HUES64 (cell line): ENCODE measurements around the gene ADRM1.

Source experiments
- H3K27ac ChIP-seq: 2 replicates; pipeline ENCODE4 v1.7.0; 2013; ENCODE audit warnings: low read depth, low read length, inconsistent platforms
- H3K27me3 ChIP-seq: 2 replicates; pipeline ENCODE4 v1.6.1; 2013; ENCODE audit warnings: mild to moderate bottlenecking, low read length; ENCODE audit not compliant: insufficient read depth
- H3K36me3 ChIP-seq: 2 replicates; pipeline ENCODE4 v1.6.1; 2013; ENCODE audit warnings: mild to moderate bottlenecking, low read length; ENCODE audit not compliant: insufficient read depth
- H3K4me1 ChIP-seq: 2 replicates; pipeline ENCODE4 v1.6.1; 2013; ENCODE audit warnings: mild to moderate bottlenecking, low read length, moderate library complexity; ENCODE audit not compliant: insufficient read depth
- H3K4me3 ChIP-seq: 2 replicates; pipeline ENCODE4 v1.5.1; 2013; ENCODE audit warnings: mild to moderate bottlenecking, low read length, moderate library complexity
- H3K9ac ChIP-seq: 2 replicates; pipeline ENCODE4 v1.6.1; 2013; ENCODE audit warnings: mild to moderate bottlenecking, low read depth, low read length
- H3K9me3 ChIP-seq: 2 replicates; pipeline ENCODE4 v1.6.1; 2013; ENCODE audit warnings: low read depth, low read length; ENCODE audit not compliant: insufficient read depth
- WGBS: fragments of 150-250, 120-280 bp; methylation state at CpG from one replicate; pipeline ENCODE4 v1.1.7; 2013; ENCODE audit warnings: missing lambda C conversion rate; 5-methylcytosine and 5-hydroxymethylcytosine counted together

ADRM1 gene

GRCh38 chr20:62335532-62335931, 32.7 kb downstream of the ADRM1 start:
- Histone ChIP-seq H3K36me3 (peaks cover 87% of the 10 kb centered on the region), H3K27me3 (no peaks in the 10 kb centered on the region), H3K9ac (no peak overlapping the region), H3K4me1 (no peaks in the 10 kb centered on the region), H3K27ac (no peak overlapping the region), H3K9me3 (no peaks in the 10 kb centered on the region), H3K4me3 (no peak overlapping the region)
- 94% methylated on average over 6 of the region's 6 CpGs for WGBS

GRCh38 chr20:62336329-62336728, 33.5 kb downstream of the ADRM1 start:
- WGBS: 93% methylated on average over 11 of the region's 11 CpGs
- no peak overlapping the region for H3K4me3 ChIP-seq
- H3K9me3 ChIP-seq: no peaks in the 10 kb centered on the region
- H3K4me1 ChIP-seq: no peaks in the 10 kb centered on the region
- no peaks in the 10 kb centered on the region for H3K27me3 ChIP-seq
- no peak overlapping the region for H3K27ac ChIP-seq
- H3K36me3 ChIP-seq: peaks cover 89% of the 10 kb centered on the region
- no peak overlapping the region for H3K9ac ChIP-seq

- Histone ChIP-seq H3K9me3 (no peaks in the 10 kb centered on the region), H3K36me3 (peaks cover 89% of the 10 kb centered on the region), H3K27ac (no peak overlapping the region), H3K9ac (no peak overlapping the region), H3K4me3 (no peak overlapping the region), H3K4me1 (no peaks in the 10 kb centered on the region), H3K27me3 (no peaks in the 10 kb centered on the region)
- WGBS: 97% methylated on average over 53 of the region's 53 CpGs
Measured at GRCh38 chr20:62336775-62337557, 34.2 kb downstream of the ADRM1 start.

- H3K9me3 ChIP-seq: no peaks in the 10 kb centered on the region
- H3K36me3 ChIP-seq: peaks cover 85% of the 10 kb centered on the region
- 95% methylated on average over 34 of the region's 34 CpGs for WGBS
- H3K27me3 ChIP-seq: no peaks in the 10 kb centered on the region
- H3K4me3 ChIP-seq: no peak overlapping the region
- H3K27ac ChIP-seq: no peak overlapping the region
- no peak overlapping the region for H3K9ac ChIP-seq
- no peaks in the 10 kb centered on the region for H3K4me1 ChIP-seq
Measured at GRCh38 chr20:62337558-62338293, 34.9 kb downstream of the ADRM1 start.

- WGBS: 97% methylated on average over 16 of the region's 16 CpGs
- Histone ChIP-seq H3K4me1 (no peaks in the 10 kb centered on the region), H3K27me3 (no peaks in the 10 kb centered on the region), H3K4me3 (no peak overlapping the region), H3K9me3 (no peaks in the 10 kb centered on the region), H3K9ac (no peak overlapping the region), H3K27ac (no peak overlapping the region), H3K36me3 (peaks cover 85% of the 10 kb centered on the region)
Measured at GRCh38 chr20:62338294-62338620, 35.5 kb downstream of the ADRM1 start.

- Histone ChIP-seq H3K4me1 (no peaks in the 10 kb centered on the region), H3K27me3 (no peaks in the 10 kb centered on the region), H3K9ac (no peak overlapping the region), H3K36me3 (peaks cover 90% of the 10 kb centered on the region), H3K4me3 (no peak overlapping the region), H3K9me3 (no peaks in the 10 kb centered on the region), H3K27ac (no peak overlapping the region)
- WGBS: 87% methylated on average over 14 of the region's 14 CpGs
Measured at GRCh38 chr20:62339647-62340062, 36.9 kb downstream of the ADRM1 start.

- Histone ChIP-seq H3K9ac (no peak overlapping the region), H3K36me3 (peaks cover 89% of the 10 kb centered on the region), H3K9me3 (no peaks in the 10 kb centered on the region), H3K4me1 (no peaks in the 10 kb centered on the region), H3K4me3 (no peak overlapping the region), H3K27me3 (no peaks in the 10 kb centered on the region), H3K27ac (no peak overlapping the region)
- WGBS: 97% methylated on average over 10 of the region's 10 CpGs
Measured at GRCh38 chr20:62342910-62343309, 40.1 kb downstream of the ADRM1 start.

GRCh38 chr20:62344092-62344491, 41.3 kb downstream of the ADRM1 start:
- Histone ChIP-seq H3K27ac (no peak overlapping the region), H3K9ac (no peak overlapping the region), H3K4me1 (no peaks in the 10 kb centered on the region), H3K4me3 (no peak overlapping the region), H3K36me3 (peaks cover 86% of the 10 kb centered on the region), H3K9me3 (peaks cover 4% of the 10 kb centered on the region; the same call in 1 of the 2 replicates), H3K27me3 (no peaks in the 10 kb centered on the region)
- WGBS: 91% methylated on average over 5 of the region's 5 CpGs

GRCh38 chr20:62344782-62345181, 42.0 kb downstream of the ADRM1 start:
- WGBS: 93% methylated on average over 10 of the region's 10 CpGs
- Histone ChIP-seq H3K27ac (no peak overlapping the region), H3K9ac (no peak overlapping the region), H3K9me3 (peaks cover 4% of the 10 kb centered on the region; the same call in 1 of the 2 replicates), H3K27me3 (no peaks in the 10 kb centered on the region), H3K4me3 (no peak overlapping the region), H3K36me3 (peaks cover 84% of the 10 kb centered on the region), H3K4me1 (no peaks in the 10 kb centered on the region)

- Histone ChIP-seq H3K9me3 (peaks cover 4% of the 10 kb centered on the region; the same call in 1 of the 2 replicates), H3K4me3 (no peak overlapping the region), H3K4me1 (no peaks in the 10 kb centered on the region), H3K27ac (no peak overlapping the region), H3K9ac (no peak overlapping the region), H3K36me3 (peaks cover 85% of the 10 kb centered on the region), H3K27me3 (no peaks in the 10 kb centered on the region)
- 93% methylated on average over 25 of the region's 25 CpGs for WGBS
Measured at GRCh38 chr20:62345681-62346370, 43.0 kb downstream of the ADRM1 start.
